Hepatocyte (in vitro differentiated cells): ENCODE data around the gene CORT. TPM values are rescaled to one million over a fixed set of nuclear protein-coding genes. Genes with fewer than 3 reads are reported as not detected.
A peak's percentile ranks its signal among the peaks of the same experiment; 100 is the strongest.

ENCODE experiments used
- DNase-seq: peaks from one replicate; pipeline ENCODE4 v3.0.0-alpha.2; 2016; ENCODE audit warnings: low spot score
- H2AFZ ChIP-seq: fragments of 200-600 bp; sonication (generic); 2 replicates; pipeline ENCODE4 v1.6.0; 2016; ENCODE audit warnings: antibody characterized with exemption, mild to moderate bottlenecking
- H3K27ac ChIP-seq: fragments of 200-600 bp; sonication (generic); 2 replicates; pipeline ENCODE4 v1.5.1; 2016; ENCODE audit warnings: mild to moderate bottlenecking
- H3K27me3 ChIP-seq: fragments of 200-600 bp; sonication (generic); 2 replicates; pipeline ENCODE4 v1.6.1; 2016
- H3K36me3 ChIP-seq: fragments of 200-600 bp; sonication (generic); replicated peaks from 2 replicates; pipeline ENCODE4 v1.5.1; 2016; ENCODE audit warnings: low read depth; ENCODE audit not compliant: insufficient read depth
- H3K4me1 ChIP-seq: fragments of 200-600 bp; sonication (generic); 2 replicates; pipeline ENCODE4 v1.5.1; 2016; ENCODE audit warnings: mild to moderate bottlenecking, moderate library complexity; ENCODE audit not compliant: insufficient read depth
- H3K4me2 ChIP-seq: fragments of 200-600 bp; sonication (generic); 2 replicates; pipeline ENCODE4 v1.6.0; 2016
- H3K4me3 ChIP-seq: fragments of 200-600 bp; sonication (generic); 2 replicates; pipeline ENCODE4 v1.5.1; 2016; ENCODE audit warnings: mild to moderate bottlenecking
- H3K79me2 ChIP-seq: fragments of 200-600 bp; sonication (generic); 2 replicates; pipeline ENCODE4 v1.6.0; 2017; ENCODE audit warnings: mild to moderate bottlenecking
- H3K9me2 ChIP-seq: fragments of 200-600 bp; sonication (generic); replicated peaks from 2 replicates; pipeline ENCODE4 v1.6.0; 2017; ENCODE audit warnings: mild to moderate bottlenecking; ENCODE audit not compliant: insufficient read depth
- H3K9me3 ChIP-seq: fragments of 200-600 bp; sonication (generic); 2 replicates; pipeline ENCODE4 v1.5.1; 2016; ENCODE audit warnings: low read depth, mild to moderate bottlenecking
- H4K20me1 ChIP-seq: fragments of 200-600 bp; sonication (generic); 2 replicates; pipeline ENCODE4 v1.6.0; 2016; ENCODE audit warnings: mild to moderate bottlenecking; ENCODE audit not compliant: insufficient read depth, poor library complexity, severe bottlenecking
- CTCF ChIP-seq: fragments of 200-600 bp; sonication (generic); IDR thresholded peaks from 2 replicates; pipeline ENCODE4 v1.5.1; 2016; ENCODE audit warnings: antibody characterized with exemption, mild to moderate bottlenecking; ENCODE audit not compliant: poor library complexity
- EZH2 ChIP-seq: fragments of 200-600 bp; sonication (generic); IDR thresholded peaks from 2 replicates; pipeline ENCODE4 v1.6.1; 2016; ENCODE audit warnings: antibody characterized with exemption, mild to moderate bottlenecking, borderline replicate concordance
- EZH2phosphoT487 ChIP-seq: fragments of 200-600 bp; sonication (generic); IDR thresholded peaks from one replicate; pipeline ENCODE4 v1.6.1; 2018; ENCODE audit warnings: antibody characterized with exemption, mild to moderate bottlenecking, low read depth, moderate library complexity; ENCODE audit not compliant: unreplicated experiment, severe bottlenecking
- WGBS: methylation state at CpG from one replicate; pipeline ENCODE4 v1.1.6; 2016; ENCODE audit warnings: low lambda C conversion rate; ENCODE audit errors: missing lambda C conversion rate; 5-methylcytosine and 5-hydroxymethylcytosine counted together
- polyA plus RNA-seq: library from polyadenylated mRNA; unstranded; fragments of >200 nt; fragmentation: Nextera tagmentation; extraction: Ambion mirVana; gene quantifications from 2 replicates; pipeline ENCODE4 v1.2.1, GENCODE V29; 2016
- total RNA-seq: library from RNA; depleted of rRNA; stranded (reverse); fragments of >200 nt; gene quantifications from 2 replicates; pipeline ENCODE4 v1.2.3, GENCODE V29; 2014

Gene CORT
- total and polyA plus RNA-seq, 2 experiments from 2014 or later, result 0.13 to 0.27 TPM

DNA sequence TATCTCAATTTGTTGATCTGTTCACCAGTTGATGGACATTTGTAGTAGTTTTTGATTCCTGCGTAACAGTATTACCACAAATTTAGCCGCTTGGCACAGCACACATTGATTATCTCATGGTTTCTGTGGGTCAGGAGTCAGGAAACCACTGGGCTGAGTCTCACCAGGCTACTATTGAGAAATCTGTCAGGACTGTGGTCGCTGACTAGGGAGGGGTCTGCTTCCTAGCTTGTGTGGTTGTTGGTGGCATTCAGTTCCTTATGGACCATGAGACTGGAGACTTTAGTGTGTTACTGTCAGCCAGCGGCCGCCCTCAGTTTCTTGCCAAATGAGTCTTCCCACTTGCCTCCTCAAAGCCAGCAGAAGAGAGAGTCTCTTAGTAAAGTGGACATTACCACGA is 34.7 kb downstream of the CORT start:
- 94% methylated on average over 6 of the region's 6 CpGs for WGBS

GRCh38 chr1:10489291-10490055 is 39.6 kb downstream of the CORT start:
- Histone ChIP-seq H4K20me1 (peaks cover 32% of the 10 kb centered on the region), H3K9me3 (no peaks in the 10 kb centered on the region), H3K4me2 (peak overlapping the region; percentile 4), H3K27ac (peak overlapping the region; percentile 12), H3K79me2 (peaks cover 97% of the 10 kb centered on the region), H3K4me1 (peaks cover 5% of the 10 kb centered on the region), H2AFZ (no peak overlapping the region), H3K27me3 (no peaks in the 10 kb centered on the region), H3K36me3 (no peaks in the 10 kb centered on the region), H3K4me3 (no peak overlapping the region), H3K9me2 (no peaks in the 10 kb centered on the region)
- WGBS, result 29% methylated on average over 4 of the region's 4 CpGs
- TF ChIP-seq EZH2phosphoT487 (no peak), CTCF (no peak), EZH2 (no peak)
- DNase-seq, result no peak

More for the DNA sequence above, 34.7 kb downstream of the CORT start:
- Histone ChIP-seq H3K9me2 (no peaks in the 10 kb centered on the region), H3K79me2 (peaks cover 96% of the 10 kb centered on the region), H2AFZ (no peak overlapping the region), H3K36me3 (no peaks in the 10 kb centered on the region), H3K4me3 (no peak overlapping the region), H3K27ac (no peak overlapping the region), H3K4me2 (no peak overlapping the region), H3K27me3 (no peaks in the 10 kb centered on the region), H3K4me1 (no peaks in the 10 kb centered on the region), H3K9me3 (no peaks in the 10 kb centered on the region), H4K20me1 (peaks cover 21% of the 10 kb centered on the region)
- DNase-seq, result no peak
- TF ChIP-seq EZH2 (no peak), CTCF (no peak), EZH2phosphoT487 (no peak)

- Histone ChIP-seq H3K9me3 (no peaks in the 10 kb centered on the region), H3K27me3 (no peaks in the 10 kb centered on the region), H3K4me1 (peaks cover 5% of the 10 kb centered on the region), H3K36me3 (no peaks in the 10 kb centered on the region), H3K79me2 (peaks cover 90% of the 10 kb centered on the region), H4K20me1 (peaks cover 36% of the 10 kb centered on the region), H3K27ac (no peak overlapping the region), H2AFZ (no peak overlapping the region), H3K9me2 (no peaks in the 10 kb centered on the region), H3K4me3 (no peak overlapping the region), H3K4me2 (peak overlapping the region; percentile 4)
- 84% methylated on average over 12 of the region's 12 CpGs for WGBS
- TF ChIP-seq EZH2phosphoT487 (no peak), EZH2 (no peak), CTCF (no peak)
- no peak for DNase-seq
These were observed 40.6 kb downstream of the CORT start for GRCh38 chr1:10490286-10490970.
